Neural progenitor cell (in vitro differentiated cells): Measurements from ENCODE around the gene GAGE2A.

ENCODE experiments used
- EZH2 ChIP-seq: fragments of 200-600 bp; sonication (generic); IDR thresholded peaks from 2 replicates; pipeline ENCODE4 v1.6.1; 2017; ENCODE audit warnings: antibody characterized with exemption, mild to moderate bottlenecking, moderate library complexity
- EZH2phosphoT487 ChIP-seq: fragments of 200-600 bp; sonication (generic); IDR thresholded peaks from 2 replicates; pipeline ENCODE4 v1.6.1; 2017; ENCODE audit warnings: antibody characterized with exemption
- TF ChIP-seq, protein P1 (sequence below): fragments of 200-600 bp; sonication (generic); IDR thresholded peaks from 2 replicates; pipeline ENCODE4 v1.5.1; 2017; ENCODE audit warnings: antibody characterized with exemption, mild to moderate bottlenecking

DNA sequence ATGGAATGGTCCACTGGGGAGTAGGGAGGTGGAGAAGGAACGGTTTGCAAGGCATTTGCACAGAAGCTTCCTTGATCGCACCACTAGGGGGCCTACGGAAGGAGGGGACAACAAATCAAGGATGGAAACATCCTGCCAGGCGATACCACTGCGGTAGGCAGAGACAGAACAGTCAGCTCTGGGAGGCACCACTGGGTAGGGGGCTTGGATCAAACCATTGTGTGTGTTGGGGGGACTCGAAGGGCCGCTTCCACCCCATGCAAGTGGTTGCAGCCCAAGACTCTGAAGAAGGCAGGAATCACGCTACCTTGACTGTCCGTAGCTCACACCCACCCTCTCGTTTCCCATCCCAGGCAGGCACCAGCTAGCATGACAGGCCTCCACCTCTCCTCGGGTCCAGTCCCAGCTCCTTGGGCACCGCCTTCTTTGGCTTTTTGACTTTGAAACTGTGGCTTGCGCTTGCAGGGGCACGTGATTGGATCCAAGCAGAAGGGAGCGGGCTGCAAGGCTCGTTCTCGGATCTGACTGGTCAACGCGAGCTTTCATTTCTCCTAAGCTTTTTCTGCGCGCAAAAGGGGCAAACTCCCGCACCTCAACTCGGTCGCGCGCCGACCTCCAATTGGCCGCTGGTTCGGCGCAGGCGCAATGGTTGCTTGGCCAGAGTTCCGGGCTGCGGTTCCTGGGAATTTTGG is 37.9 kb downstream of the GAGE2A start:
- TF ChIP-seq, protein P1, sequence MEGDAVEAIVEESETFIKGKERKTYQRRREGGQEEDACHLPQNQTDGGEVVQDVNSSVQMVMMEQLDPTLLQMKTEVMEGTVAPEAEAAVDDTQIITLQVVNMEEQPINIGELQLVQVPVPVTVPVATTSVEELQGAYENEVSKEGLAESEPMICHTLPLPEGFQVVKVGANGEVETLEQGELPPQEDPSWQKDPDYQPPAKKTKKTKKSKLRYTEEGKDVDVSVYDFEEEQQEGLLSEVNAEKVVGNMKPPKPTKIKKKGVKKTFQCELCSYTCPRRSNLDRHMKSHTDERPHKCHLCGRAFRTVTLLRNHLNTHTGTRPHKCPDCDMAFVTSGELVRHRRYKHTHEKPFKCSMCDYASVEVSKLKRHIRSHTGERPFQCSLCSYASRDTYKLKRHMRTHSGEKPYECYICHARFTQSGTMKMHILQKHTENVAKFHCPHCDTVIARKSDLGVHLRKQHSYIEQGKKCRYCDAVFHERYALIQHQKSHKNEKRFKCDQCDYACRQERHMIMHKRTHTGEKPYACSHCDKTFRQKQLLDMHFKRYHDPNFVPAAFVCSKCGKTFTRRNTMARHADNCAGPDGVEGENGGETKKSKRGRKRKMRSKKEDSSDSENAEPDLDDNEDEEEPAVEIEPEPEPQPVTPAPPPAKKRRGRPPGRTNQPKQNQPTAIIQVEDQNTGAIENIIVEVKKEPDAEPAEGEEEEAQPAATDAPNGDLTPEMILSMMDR: peak; percentile 13
- TF ChIP-seq EZH2 (no peak), EZH2phosphoT487 (no peak)
